Neural cell (in vitro differentiated cells): ENCODE data around the gene EPHA1. TPM values are rescaled to one million over a fixed set of nuclear protein-coding genes. Genes with fewer than 3 reads are reported as not detected.

Experiments used
- H2AFZ ChIP-seq: fragments of 200-600, 300-800 bp; sonication (generic), shearing (Covaris generic); 2 replicates; pipeline ENCODE4 v1.6.0; 2014; ENCODE audit warnings: low read depth, mild to moderate bottlenecking, antibody characterized with exemption, low read length, moderate library complexity
- H3F3A ChIP-seq: fragments of 200-600 bp; shearing (Covaris generic); 2 replicates; pipeline ENCODE4 v1.6.1; 2016; ENCODE audit warnings: mild to moderate bottlenecking, moderate library complexity, mixed read lengths, antibody characterized with exemption, low read length; ENCODE audit not compliant: insufficient read depth, poor library complexity, severe bottlenecking
- H3K27ac ChIP-seq: fragments of 200-600, 300-800 bp; sonication (generic), shearing (Covaris generic); 2 replicates; pipeline ENCODE4 v1.5.1; 2014; ENCODE audit warnings: mild to moderate bottlenecking, low read length, moderate library complexity
- H3K27me3 ChIP-seq: fragments of 300-800, 200-600 bp; sonication (generic), shearing (Covaris generic); 2 replicates; pipeline ENCODE4 v1.6.0; 2014; ENCODE audit warnings: mild to moderate bottlenecking, low read depth, low read length, moderate library complexity; ENCODE audit not compliant: insufficient read depth
- H3K36me3 ChIP-seq: fragments of 300-800, 200-600 bp; sonication (generic), shearing (Covaris generic); 2 replicates; pipeline ENCODE4 v1.5.1; 2014; ENCODE audit warnings: mild to moderate bottlenecking, antibody characterized with exemption, low read length, moderate library complexity; ENCODE audit not compliant: insufficient read depth
- H3K4me2 ChIP-seq: fragments of 300-800, 200-600 bp; sonication (generic), shearing (Covaris generic); 2 replicates; pipeline ENCODE4 v1.6.0; 2014; ENCODE audit warnings: mild to moderate bottlenecking, low read length
- H3K4me3 ChIP-seq: fragments of 300-800, 200-600 bp; sonication (generic), shearing (Covaris generic); 2 replicates; pipeline ENCODE4 v1.5.1; 2014; ENCODE audit warnings: mild to moderate bottlenecking, low read length, moderate library complexity
- H3K79me2 ChIP-seq: fragments of 200-600 bp; shearing (Covaris generic); replicated peaks from 2 replicates; pipeline ENCODE4 v1.6.0; 2014; ENCODE audit warnings: mild to moderate bottlenecking, low read length, moderate library complexity; ENCODE audit not compliant: insufficient read depth
- H3K9ac ChIP-seq: fragments of 300-800, 200-600 bp; sonication (generic), shearing (Covaris generic); 2 replicates; pipeline ENCODE4 v1.6.1; 2016; ENCODE audit warnings: mild to moderate bottlenecking, low read length, mixed read lengths
- H3K9me2 ChIP-seq: fragments of 200-600 bp; shearing (Covaris generic); 2 replicates; pipeline ENCODE4 v1.6.1; 2016; ENCODE audit warnings: mild to moderate bottlenecking, low read length, mixed read lengths; ENCODE audit not compliant: insufficient read depth
- H3K9me3 ChIP-seq: fragments of 200-600, 300-800 bp; sonication (generic), shearing (Covaris generic); 2 replicates; pipeline ENCODE4 v1.6.1; 2016; ENCODE audit warnings: mild to moderate bottlenecking, mixed run types, low read length, moderate library complexity, mixed read lengths
- H4K20me1 ChIP-seq: fragments of 200-600 bp; shearing (Covaris generic); 2 replicates; pipeline ENCODE4 v1.6.1; 2016; ENCODE audit warnings: mild to moderate bottlenecking, mixed run types; ENCODE audit not compliant: insufficient read depth
- EP300 ChIP-seq: fragments of 450-650 bp; conservative IDR thresholded peaks from 2 replicates; pipeline ENCODE4 v1.6.1; 2014; ENCODE audit warnings: antibody characterized with exemption, mild to moderate bottlenecking, moderate library complexity; ENCODE audit not compliant: poor library complexity, severe bottlenecking
- EZH2 ChIP-seq: fragments of 200-600, 300-800 bp; shearing (Covaris generic), sonication (generic); IDR thresholded peaks from 2 replicates; pipeline ENCODE4 v1.6.1; 2014; ENCODE audit warnings: antibody characterized with exemption, low read length, borderline replicate concordance, mild to moderate bottlenecking; ENCODE audit not compliant: insufficient read depth, poor library complexity, severe bottlenecking
- MXI1 ChIP-seq: fragments of 450-650 bp; conservative IDR thresholded peaks from 2 replicates; pipeline ENCODE4 v1.6.1; 2014; ENCODE audit warnings: antibody characterized with exemption, mild to moderate bottlenecking; ENCODE audit not compliant: poor library complexity, severe bottlenecking
- POLR2AphosphoS5 ChIP-seq: IDR thresholded peaks from 2 replicates; pipeline ENCODE4 v1.6.1; 2012
- RAD21 ChIP-seq: fragments of 450-650 bp; conservative IDR thresholded peaks from 2 replicates; pipeline ENCODE4 v1.6.1; 2014; ENCODE audit warnings: antibody characterized with exemption, mild to moderate bottlenecking, moderate library complexity
- SMC3 ChIP-seq: fragments of 450-650 bp; conservative IDR thresholded peaks from 2 replicates; pipeline ENCODE4 v1.6.1; 2014; ENCODE audit warnings: antibody characterized with exemption, mild to moderate bottlenecking, moderate library complexity; ENCODE audit not compliant: poor library complexity
- TAF1 ChIP-seq: IDR thresholded peaks from 2 replicates; pipeline ENCODE4 v1.6.1; 2012; ENCODE audit warnings: low read depth
- polyA plus RNA-seq: library from polyadenylated mRNA; depleted of rRNA; stranded (reverse); fragments of >200 nt; gene quantifications from 2 replicates; pipeline ENCODE4 v1.2.3, GENCODE V29; 2014
- TF ChIP-seq, protein P1 (sequence below): fragments of 450-650 bp; IDR thresholded peaks from 2 replicates; pipeline ENCODE4 v1.5.1; 2014; ENCODE audit warnings: antibody characterized with exemption, mild to moderate bottlenecking, moderate library complexity; ENCODE audit not compliant: poor library complexity, severe bottlenecking
- TF ChIP-seq, protein P2 (sequence below): IDR thresholded peaks from 2 replicates; pipeline ENCODE4 v1.6.1; 2012; ENCODE audit warnings: borderline replicate concordance

Gene EPHA1
- polyA plus RNA-seq, 1 donor from 2014 or later, result not detected

DNA sequence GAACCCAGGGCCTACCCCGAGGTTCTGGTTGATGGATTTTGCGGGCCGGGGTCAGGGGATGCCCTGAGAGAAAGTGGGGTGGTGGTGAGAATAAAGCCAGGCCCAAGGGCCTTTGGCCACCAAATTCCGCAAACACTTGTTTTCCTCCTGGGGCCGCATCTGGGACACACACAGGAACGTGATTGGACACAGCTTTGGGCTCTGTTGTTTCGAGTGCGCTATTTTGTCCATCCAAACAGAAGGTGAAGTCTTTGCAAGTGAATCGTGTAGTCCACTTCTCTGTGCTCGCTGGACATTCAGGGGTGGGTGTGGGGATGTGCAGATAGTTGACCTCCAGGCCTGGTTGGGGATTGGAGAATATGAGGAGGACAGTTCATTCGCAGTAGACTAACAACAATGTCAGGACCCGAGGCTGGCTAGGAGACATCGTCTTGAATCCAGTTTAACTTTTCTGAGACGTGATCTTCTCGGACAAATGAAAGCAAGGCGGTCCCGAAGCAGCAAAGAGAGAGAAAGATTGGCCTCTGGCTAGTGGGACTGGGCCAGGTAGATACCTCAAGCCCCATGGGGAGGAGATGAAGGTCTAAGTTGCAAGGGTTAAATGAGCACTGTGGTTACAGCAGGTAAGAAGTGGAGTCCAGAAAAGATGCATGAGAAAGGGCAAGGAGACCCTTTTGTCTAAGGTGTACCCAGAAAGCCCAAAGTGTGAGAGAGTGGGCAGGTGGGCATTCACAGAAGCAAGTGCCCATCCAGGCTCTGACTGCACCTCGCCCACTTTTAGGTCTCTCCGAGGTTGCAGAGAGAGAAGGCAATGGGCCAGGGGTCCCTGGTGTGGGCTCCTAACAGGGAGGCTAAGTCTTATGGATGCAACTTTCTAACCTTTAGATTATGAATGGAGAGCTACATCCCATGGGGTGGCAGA is 45.4 kb downstream of the EPHA1 start:
- Histone ChIP-seq H3K79me2 (peaks cover 13% of the 10 kb centered on the region), H3F3A (no peaks in the 10 kb centered on the region), H4K20me1 (no peaks in the 10 kb centered on the region), H3K27ac (peak overlapping the region; percentile 52), H3K9me3 (no peaks in the 10 kb centered on the region), H3K9ac (peak overlapping the region; percentile 100), H3K36me3 (no peaks in the 10 kb centered on the region), H3K9me2 (no peaks in the 10 kb centered on the region), H3K4me3 (peak overlapping the region; percentile 82), H3K4me2 (peak overlapping the region; percentile 86), H2AFZ (peak overlapping the region; percentile 65), H3K27me3 (no peaks in the 10 kb centered on the region)
- no peak for TF ChIP-seq MXI1
- TF ChIP-seq EZH2, result no peak
- no peak for TF ChIP-seq RAD21
- TF ChIP-seq, protein P1, sequence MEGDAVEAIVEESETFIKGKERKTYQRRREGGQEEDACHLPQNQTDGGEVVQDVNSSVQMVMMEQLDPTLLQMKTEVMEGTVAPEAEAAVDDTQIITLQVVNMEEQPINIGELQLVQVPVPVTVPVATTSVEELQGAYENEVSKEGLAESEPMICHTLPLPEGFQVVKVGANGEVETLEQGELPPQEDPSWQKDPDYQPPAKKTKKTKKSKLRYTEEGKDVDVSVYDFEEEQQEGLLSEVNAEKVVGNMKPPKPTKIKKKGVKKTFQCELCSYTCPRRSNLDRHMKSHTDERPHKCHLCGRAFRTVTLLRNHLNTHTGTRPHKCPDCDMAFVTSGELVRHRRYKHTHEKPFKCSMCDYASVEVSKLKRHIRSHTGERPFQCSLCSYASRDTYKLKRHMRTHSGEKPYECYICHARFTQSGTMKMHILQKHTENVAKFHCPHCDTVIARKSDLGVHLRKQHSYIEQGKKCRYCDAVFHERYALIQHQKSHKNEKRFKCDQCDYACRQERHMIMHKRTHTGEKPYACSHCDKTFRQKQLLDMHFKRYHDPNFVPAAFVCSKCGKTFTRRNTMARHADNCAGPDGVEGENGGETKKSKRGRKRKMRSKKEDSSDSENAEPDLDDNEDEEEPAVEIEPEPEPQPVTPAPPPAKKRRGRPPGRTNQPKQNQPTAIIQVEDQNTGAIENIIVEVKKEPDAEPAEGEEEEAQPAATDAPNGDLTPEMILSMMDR, result no peak
- no peak for TF ChIP-seq POLR2AphosphoS5
- TF ChIP-seq SMC3, result no peak
- no peak for TF ChIP-seq EP300
- TF ChIP-seq TAF1, result no peak
- TF ChIP-seq, protein P2, sequence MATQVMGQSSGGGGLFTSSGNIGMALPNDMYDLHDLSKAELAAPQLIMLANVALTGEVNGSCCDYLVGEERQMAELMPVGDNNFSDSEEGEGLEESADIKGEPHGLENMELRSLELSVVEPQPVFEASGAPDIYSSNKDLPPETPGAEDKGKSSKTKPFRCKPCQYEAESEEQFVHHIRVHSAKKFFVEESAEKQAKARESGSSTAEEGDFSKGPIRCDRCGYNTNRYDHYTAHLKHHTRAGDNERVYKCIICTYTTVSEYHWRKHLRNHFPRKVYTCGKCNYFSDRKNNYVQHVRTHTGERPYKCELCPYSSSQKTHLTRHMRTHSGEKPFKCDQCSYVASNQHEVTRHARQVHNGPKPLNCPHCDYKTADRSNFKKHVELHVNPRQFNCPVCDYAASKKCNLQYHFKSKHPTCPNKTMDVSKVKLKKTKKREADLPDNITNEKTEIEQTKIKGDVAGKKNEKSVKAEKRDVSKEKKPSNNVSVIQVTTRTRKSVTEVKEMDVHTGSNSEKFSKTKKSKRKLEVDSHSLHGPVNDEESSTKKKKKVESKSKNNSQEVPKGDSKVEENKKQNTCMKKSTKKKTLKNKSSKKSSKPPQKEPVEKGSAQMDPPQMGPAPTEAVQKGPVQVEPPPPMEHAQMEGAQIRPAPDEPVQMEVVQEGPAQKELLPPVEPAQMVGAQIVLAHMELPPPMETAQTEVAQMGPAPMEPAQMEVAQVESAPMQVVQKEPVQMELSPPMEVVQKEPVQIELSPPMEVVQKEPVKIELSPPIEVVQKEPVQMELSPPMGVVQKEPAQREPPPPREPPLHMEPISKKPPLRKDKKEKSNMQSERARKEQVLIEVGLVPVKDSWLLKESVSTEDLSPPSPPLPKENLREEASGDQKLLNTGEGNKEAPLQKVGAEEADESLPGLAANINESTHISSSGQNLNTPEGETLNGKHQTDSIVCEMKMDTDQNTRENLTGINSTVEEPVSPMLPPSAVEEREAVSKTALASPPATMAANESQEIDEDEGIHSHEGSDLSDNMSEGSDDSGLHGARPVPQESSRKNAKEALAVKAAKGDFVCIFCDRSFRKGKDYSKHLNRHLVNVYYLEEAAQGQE, result no peak

DNA sequence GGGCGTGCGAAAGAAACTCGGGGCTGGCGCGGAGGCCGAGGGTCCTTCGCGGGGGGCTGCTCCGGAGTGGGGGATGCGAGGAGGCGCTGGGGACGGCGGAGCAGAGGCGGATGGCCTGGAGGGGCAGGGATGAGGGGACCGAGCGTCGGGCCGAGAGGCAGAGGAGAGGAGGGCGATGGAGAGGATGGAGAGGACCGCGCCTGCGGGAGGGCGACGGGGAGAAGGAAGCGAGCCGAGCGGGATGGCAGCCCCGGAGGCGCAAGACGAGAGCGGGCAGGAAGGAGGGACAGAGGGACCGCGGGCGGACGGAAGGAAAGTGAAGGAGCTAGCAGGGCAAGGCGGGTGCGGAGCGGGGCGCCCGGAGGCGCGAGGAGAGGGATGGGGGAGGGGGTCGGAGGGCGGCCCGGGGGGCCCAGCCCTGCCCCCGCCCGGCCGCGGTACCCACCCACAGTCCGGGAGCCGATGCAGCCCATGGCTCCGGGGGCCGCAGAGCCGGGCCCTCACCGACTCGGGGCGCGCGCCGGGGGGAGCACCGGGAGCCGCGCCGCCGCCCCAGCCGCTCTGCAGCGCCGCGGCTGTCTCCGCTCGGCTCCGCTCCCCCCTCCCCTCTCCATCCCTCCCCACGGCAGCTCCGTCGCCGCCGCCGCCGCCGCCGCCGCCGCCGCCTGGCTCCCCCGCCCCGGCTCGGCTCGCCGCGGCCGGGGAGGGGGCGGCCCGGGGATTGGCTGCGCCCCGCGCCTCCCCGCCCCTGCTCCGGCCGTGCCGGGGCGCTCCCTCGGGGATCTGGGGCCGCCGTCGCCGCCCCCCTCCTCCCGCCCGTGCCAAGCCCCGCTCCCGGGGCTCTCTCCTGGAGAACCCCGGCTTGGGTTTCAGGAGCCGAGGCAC is 46.3 kb downstream of the EPHA1 start, which contains the start of gene FAM131B:
Gene FAM131B, minus strand, starts transcription at position 583 of the 885 bp plus-strand sequence. Its CDS starts 110 bp downstream, at position 473.
- Histone ChIP-seq H3K27ac (peak within 1 kb of the TSS; percentile 92), H3K9me3 (no peaks in the 10 kb centered on the region), H3K9me2 (no peaks in the 10 kb centered on the region), H3K79me2 (peaks cover 13% of the 10 kb centered on the region), H4K20me1 (no peaks in the 10 kb centered on the region), H3F3A (no peaks in the 10 kb centered on the region), H3K27me3 (no peaks in the 10 kb centered on the region), H3K4me3 (peak within 1 kb of the TSS; percentile 97), H3K9ac (peak within 1 kb of the TSS; percentile 100), H2AFZ (peak within 1 kb of the TSS; percentile 98), H3K4me2 (peak within 1 kb of the TSS; percentile 86), H3K36me3 (no peaks in the 10 kb centered on the region)
- TF ChIP-seq, protein P1, result no peak
- TF ChIP-seq EP300 (peak; percentile 17), EZH2 (no peak), MXI1 (peak; percentile 11), SMC3 (no peak), RAD21 (no peak), TAF1 (peak; percentile 54)
- TF ChIP-seq, protein P2, result no peak
